GM19240 (cell line): ENCODE data around the gene SPATA24.
"Not testable (repeated sequence)": the region's sequence is repeated elsewhere in the genome, so short reads cannot be mapped to it uniquely, and the experiment has no call there.

ENCODE experiments used
- DNase-seq: peaks from one replicate; pipeline ENCODE4 v3.0.0; 2011; ENCODE audit warnings: low spot score; ENCODE audit not compliant: insufficient read length

The SPATA24 gene

DNA sequence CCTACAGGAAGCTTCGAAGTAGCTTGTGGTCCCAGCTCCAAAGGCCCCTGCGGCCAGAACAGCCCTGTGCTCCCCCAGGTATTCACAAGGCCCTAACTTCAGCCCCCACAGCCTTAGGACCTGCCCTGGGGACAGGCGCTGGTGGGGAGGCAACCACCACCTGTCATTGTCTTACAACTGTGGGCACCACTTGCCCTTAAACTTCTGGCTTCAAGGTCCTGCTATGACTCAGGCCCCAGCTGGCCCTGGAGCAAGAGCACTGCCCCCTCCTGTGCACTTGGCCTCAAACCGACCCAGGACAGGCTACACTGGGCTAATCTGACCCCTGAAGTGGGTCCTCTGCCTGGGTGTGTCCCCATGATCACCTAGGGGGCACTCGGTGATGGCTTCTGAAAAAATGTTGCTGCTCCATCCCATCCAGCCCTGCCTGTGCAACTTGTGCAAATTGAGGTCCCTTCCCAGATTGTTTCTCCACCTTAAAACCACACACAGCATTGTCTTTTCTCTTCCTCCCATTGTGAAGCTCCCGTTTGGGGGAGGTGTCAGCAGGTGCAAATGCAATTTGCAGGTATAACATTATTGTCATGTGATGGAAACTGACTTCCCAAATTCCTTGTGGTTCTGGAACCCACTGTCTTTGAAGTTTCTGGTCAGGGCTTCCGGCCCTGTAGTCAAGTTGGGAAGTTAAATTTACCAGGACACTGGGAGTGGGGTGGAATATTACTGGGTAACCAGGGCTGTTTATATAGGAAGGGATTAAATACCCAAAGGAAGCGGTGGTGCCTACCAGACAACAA, 7.8 kb downstream of the SPATA24 start:
- no peak for DNase-seq

DNA sequence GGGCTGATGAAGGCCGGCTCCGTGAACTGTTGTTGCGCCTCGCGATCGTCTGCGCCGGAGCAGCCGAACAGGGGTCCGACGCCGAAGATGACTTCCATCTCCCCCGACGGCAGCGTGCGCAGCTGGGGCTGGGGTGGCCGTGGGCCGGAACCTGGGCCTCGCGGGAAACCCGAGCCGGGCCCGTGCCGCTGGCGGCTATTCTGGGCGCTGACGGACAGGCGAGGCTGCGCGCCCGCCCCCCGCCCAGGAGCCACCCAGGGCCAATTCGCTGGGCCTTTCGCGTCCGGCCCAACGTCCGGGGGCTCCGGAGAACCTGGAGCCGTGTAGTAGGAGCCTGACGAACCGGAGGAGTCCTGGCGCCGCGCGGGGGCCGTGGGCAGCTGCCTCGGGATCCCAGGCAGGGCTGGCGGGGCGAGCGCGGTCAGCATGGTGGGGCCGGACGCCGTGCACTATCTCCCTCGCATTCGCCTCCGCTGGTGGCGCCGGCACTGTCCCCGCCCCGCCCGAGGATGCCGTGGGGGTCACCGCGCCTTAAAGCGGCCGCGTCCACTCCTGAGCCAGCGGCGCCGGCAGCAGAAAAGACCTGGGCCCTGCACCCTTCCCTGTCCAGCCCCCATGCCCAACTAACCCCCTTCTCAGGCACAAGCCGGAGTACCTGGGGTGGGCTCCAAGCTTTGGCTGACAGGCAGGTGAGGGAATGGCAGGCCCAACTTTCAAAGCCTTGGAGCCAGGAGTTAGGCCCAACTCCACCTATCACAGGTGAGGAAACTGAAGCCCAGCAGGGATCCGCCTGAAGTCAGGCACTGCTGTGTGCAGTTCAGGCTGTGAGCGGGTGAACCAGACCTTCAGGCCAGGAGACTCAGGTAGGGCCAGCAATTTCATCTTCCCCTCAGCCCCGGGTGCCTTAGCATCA, 9.0 kb downstream of the SPATA24 start, which contains the start of gene PROB1:
PROB1 (minus strand) TSS at position 451 of the 913 bp plus-strand sequence; CDS start at position 428, 23 bp downstream.
- DNase-seq: no peak

DNA sequence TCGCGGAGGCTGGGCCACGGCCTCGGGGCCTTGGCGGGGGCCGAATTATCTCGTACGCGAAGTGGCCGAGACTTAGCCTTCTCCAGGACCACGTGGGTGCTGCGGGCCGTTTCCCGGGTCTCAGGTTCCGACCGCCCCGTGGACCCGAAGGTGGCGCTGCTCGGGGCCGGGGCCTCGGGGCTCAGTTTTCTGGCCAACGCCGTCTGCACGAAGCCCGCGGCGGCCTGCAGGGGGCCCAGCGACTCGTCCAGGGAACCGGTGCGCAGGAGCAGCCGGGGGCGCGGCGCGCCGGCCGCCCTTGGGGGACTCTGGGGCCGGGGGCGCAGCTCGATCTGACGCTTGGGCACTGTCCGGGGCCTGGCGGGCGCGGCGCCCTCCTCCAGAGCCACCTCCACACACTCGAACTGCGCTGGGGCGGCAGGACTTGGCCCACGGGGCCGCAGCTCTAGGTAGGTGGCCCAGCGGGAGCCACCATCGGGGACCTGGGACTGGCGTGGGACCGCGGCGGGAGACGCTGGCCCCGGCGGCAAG, 9.7 kb downstream of the SPATA24 start:
- DNase-seq: no peak

DNA sequence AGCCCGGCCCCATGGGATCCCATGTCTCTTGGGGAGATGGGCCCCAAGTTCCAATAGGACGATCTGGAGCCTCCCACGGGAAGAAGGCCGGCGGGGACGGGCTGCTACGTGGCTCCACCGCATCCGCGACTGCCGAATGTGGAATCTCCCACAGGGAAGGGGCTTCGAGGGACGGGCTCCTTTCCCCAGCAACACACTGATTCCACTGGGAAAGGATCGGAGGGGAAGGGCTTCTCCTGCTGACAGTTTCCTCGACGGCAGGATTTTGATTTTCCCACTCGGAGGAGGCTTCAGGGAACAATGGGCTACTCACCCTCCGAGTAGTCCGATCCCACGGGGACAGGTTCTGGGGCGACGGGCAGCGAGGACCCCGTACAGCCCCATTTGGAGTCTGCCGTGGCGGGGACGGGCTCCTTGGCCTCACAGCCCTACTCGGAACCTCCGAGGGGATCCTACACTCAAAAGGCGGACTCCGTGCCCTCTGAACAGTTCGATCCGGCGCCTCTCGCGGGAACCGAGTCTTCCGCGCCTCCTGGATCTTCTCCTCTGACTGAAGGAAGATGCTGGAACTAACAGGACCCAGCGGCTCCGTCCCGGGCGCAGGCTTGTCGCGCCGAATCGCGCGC, 10.3 kb downstream of the SPATA24 start:
- no peak for DNase-seq

DNA sequence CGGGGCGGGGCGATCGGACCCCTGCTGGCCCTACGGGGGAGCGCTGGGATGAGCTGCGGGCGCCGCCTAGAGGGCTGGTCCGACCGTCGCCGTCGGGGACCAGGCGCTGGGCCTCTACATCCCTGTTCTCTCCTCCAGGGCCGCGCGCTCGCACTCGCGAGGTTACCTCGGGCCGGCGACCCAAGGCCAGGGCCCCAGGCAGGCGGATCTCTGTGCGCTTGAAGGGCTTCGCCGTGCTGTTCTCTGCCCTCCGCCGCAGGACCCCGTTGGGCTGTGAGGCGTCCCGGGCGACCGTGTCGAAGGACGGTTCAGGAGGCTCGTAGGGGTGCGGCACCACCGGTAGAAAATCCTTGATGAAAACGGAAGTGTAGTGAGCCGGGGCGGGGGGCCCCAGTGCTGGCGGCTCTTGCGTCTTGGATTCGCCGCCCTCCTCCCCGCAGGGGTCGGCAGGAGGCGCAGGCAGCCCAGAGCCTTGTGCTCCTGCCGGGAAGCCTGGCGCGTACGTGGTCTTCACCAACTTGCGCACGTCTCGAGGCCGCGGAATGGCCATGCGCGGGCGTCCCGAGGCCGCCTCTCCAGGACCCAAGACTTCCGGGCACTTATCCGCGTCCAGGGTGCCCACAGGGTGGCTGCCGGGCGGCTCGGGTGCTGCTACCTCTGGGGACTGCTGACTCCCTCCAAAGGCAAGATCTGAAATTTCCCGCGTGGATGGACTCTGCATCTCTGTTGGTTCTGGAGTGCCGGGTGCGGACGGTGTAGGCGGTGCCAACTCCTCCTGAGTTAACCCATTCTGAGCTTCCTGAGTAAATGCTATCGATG, 11.0 kb downstream of the SPATA24 start:
- peak; percentile 84 for DNase-seq

DNA sequence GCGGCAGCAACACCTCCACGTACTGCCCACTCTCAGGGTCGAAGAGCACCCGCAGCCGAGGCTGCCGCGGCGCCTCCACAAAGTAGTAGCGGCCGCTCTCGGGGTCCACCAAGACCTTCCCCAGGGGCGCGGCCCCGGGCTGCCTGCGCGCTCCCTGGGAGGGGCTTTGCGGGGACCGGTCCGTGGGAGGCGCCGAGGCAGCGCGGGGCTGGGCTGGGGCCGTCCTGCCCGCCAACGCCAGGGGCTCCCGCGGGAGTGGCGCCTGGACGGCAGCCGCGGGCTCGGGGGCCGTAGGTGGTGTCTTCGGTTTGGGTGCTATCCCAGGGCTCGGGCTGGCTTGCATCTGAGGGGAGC, 11.6 kb downstream of the SPATA24 start:
- DNase-seq: peak; percentile 29

DNA sequence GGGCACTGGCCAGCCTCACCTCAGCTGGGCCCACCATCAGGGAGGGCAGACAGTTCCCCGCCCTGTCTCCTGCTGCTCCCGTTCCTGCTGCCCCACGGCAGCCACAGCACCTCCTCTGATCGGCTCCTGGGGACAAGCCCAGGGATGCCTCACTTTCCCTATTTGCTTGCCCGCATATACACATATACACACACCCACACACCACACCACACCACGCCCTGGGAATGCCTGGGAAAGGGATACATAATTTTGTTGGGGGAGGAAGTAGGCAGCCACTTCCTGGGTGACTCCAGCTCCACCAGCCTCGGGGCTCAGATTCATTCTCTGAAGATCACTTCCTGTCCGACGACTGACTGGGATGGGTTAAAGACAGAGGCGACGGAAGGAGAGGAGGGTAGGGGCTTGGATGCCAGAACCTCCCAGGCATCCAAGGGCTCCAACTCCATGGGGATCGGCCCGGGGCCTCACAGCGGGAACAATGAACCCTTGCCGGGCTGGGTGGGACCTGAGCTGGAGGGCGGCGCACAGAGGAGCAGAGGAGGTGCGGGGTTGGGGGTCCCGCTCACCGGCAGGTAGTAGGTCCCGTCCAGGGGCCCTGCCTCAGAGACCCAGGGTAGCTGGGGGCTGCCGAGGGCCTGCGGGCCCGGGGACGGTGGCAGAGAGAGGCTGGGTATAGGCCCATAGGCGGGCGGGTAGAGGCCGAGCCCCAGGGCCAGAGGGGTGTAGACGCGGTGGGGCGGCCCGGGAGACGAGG, 12.1 kb downstream of the SPATA24 start:
- DNase-seq: no peak

DNA sequence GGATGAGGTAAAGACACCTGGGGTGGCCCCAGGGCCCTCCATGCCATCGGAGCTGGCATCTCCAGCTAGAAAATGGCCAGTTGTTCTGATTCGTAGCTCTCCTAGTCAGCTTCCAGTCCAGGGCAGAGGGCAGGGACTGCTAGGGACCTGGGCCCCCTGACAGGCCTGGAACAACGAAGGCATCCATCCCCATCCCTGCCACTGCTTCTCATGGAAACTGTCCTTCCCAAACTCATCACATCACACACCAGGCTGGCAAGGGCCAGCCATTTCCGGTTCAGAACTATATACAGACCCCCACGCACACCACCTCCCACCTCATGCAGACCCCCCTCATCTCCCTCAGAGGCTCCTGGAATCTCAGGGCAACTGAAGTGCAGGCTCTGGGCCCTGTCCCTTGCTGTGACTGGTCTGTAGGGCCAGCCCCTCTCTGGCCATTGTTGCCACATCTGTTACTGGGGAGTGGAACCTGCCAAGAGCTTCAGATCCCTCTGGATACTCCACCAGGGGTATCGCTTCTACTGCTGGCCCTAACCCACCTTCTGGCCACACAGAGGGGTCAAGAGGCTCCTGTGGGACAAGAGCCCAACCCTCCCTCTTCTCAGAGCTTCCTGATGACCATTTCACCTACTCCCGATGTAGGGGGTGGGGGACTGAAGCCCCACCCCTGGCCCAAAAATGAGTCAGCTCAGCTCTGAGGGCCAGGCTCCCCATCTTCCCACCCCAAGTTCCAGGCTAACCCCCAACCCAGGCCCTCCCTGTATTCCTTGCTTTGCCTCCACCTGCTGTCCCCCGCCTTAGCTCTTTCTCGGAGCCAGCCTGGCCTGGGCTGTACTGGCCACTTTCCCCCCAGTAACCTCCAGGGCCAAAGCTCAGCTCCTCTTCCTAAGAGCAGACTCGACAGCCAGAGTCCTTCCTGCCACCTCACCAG, 13.0 kb downstream of the SPATA24 start:
- no peak for DNase-seq

DNA sequence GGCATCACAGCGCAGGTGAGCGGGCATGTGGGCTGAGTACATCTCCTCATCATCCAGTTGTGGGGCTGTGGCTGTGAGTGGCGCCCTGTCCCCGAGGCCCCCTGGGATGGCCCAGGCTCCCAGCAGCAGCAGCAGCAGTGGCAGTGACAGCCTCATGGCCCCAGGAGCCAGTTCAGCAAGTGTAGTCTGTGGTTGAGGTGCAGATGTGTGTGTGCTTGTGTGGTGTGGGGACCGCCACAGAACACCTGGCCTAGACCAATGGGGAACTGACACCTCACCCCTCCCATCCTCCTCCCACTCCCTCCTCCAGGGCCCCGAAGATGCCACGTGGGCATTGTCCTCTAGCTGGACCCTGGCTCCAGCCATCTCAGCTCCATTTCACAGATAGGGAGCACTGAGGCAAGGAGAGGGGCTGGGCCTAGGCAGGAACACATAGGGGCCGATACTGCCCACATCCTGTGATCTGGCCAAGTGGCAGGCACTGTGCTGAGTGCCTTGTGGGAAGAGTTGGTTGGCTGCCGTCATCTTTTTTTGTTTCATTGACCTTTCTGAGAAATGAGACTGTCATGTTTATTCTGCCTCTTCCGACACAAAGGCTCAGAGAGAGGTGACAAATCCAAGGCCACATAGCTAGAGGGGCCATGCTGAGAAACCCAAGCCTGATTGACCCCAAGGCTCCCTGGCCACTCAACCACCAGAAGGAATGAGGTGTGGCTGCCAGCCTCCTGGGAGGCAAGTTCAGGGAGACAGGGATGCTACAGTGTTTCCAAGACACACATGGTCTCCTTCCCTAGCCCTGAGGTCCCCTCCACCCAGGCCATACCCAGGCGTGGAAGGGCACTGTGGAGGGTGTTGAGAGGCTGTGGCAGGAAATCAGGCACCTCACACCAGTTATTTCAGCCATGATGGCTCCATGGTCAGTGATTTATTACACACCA, 13.9 kb downstream of the SPATA24 start, which contains the start of gene MZB1:
MZB1 (minus strand) TSS at position 213 of the 938 bp plus-strand sequence; CDS start at position 156, 57 bp downstream.
- DNase-seq: peak; percentile 78

DNA sequence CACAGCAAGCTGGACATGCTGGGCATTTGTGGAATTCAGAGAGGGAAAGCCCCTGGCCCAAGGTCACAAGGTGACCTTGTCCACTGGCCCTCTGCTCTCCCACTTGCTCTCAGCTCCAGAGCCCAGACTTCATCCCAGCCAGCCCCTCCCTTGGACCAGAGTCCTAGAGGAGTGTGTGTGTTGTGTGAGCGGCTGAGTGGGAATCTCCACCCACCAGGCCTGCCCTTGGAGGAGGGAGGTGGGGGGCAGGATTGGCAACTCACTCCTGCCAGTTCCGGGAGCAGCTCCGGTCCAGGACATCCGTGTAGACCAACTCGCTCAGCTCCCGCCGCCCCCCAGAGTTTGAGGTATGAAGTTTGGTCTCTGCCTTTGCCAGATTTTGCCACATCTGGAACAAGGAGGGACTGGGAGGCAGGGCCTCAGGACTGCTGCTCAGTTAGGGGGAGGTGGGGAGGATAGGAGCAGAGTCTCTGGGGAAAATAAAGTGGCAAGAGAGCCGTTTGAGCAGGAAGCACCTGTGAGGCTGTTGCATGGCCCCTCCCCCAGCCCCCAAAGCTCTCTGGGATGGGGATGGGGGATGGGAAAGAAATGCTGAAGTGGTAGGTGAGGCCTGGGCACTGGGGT, 15.6 kb downstream of the SPATA24 start:
- no peak for DNase-seq

DNA sequence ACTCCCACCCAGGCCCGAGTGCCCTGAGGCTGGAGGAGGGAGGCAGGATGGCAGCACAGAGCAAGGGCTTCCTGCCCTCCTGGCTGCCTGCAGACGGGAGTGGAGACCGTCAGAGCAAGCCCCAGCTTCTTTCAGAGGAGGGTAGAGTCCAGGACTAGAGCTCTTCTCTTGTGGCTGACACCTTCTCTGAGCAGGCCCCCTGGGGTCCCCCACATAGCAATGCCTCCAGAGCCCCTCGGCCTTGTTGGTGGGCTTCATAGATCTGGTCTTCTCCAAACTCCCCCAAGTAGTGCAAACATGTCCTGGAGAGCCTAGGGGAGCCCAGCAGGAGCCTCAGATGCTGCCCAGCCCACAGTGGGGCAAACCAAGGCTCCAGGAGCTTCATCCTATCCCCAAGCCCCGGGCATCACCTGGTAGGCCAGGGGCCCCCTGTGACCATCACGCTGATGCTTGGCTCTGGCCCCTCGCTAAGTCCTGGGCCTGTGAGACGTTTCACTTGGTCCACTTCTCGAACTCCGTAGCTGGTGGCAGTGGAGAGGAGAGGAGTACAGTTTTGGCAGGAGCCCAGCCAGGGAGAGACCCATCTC, 16.2 kb downstream of the SPATA24 start:
- no peak for DNase-seq

DNA sequence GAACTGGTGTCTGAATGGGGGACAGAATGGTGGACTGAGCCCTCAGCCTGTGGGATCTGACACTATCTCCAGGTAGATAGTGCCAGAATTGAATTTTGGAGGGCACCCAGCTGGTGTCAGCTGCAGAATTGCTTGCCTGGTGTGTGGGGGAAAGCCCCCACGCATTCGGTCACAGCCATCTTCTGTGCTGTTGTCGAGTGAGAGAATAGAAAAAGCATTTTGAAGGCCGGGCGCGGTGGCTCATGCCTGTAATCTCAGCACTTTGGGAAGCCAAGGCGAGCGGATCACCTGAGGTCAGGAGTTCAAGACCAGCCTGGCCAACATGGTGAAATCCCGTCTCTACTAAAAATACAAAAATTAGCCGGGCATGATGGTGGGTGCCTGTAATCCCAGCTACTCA, 16.9 kb downstream of the SPATA24 start:
- not testable (repeated sequence) for DNase-seq

DNA sequence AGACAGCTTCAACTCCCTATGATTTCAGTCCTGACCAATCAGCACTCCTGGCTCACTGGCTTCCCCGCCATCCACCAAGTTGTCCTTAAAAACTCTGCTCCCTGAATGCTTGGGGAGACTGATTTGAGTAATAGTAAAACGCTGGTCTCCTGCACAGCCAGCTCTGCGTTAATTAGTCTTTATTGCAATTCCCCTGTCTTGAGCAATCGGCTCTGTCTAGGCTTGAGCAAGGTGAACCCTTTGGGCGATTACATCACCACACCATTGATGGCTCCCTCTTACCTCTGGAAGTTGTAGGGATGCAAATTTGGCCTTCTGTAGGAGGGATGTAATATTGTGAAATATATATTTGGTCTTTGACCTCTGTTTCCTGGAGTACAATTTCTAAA, 17.8 kb downstream of the SPATA24 start:
- DNase-seq: no peak

DNA sequence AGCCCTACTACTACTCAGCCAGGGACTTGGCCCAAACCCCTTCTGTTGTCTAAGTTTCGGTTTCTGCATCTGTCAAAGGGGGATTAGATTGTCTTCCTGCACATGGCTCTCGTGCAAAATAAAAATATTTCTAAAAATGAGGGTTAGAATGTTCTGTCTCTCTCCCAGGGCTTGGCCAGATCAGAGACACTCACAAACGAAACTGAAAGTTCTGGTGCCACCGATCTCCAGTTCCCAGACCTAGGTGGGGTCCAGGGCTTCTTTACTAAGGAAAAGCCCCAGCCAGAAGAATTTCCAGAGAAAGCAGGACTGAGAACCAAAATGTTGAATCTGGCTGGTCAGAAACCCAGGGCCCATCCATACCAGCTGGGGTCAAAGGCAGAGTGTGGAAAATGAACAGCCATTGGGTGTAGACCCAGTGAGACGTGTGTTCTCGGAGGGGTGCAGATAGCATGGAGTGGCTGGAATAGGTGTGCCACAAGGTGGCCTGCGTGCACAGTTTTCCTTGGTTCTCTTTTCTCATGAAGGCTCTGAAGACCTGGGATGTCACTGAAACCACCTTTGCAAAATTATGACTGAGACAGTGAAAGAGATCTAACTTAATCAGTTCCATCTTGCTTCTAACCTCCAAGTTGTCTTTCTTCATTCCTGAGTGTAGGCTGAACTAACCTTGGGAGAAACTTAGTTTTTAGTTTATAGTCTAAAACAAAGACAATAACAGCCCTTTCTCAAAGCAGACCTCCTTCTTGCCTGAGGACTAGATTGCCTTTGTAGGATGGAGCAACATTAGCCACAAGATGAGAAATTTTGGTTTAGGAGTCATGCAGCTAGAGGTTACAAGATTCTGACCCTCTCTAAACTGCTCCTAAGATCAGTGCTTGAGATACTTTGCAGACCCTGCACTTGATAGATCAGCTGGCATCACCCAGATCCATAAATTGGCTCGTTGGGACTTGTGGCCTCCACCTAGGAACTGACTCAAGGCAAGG, 18.5 kb downstream of the SPATA24 start:
- no peak for DNase-seq

DNA sequence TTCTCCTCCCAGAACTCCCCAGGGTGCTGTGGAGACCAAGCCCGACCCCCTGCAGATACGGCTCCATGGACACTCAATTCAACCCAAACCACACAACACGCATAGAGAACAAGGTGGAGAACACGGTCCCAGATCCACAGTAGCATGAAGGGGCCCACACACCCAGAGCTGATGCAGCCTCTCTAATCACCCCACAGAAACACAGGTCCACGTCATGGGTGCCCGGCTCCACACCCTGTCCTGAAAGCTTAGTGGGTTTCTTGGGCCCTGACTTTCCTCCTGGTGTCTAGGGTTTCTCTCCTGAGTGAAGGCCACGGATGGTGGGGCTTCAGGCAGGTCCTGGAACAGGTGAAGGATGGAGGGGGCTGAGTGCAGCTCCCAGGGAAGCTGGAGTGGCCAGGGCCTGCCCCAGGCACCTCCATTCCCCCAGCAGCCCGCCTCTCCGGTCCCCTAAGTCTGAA, 19.3 kb downstream of the SPATA24 start:
- DNase-seq: no peak
